Tibial artery (tissue), 4 donors: ENCODE measurements around the gene HSD11B2.

Experiments
- DNase-seq, 2 donors: peaks; one replicate each; pipeline ENCODE4 v3.0.0-alpha.2; 2019
- H3K27ac ChIP-seq, 2 donors: fragments of 200-600 bp; sonication (generic) in 1 of 2; 1 replicate in 1 of 2; 2 replicates in 1 of 2; pipeline ENCODE4 v1.5.1; 2018 to 2019; ENCODE audit warnings: mild to moderate bottlenecking in 1 of 2
- H3K27me3 ChIP-seq, 2 donors: fragments of 200-600 bp; sonication (generic) in 1 of 2; one replicate each; pipeline versions ENCODE4 v1.5.1 to v1.6.0; 2016 to 2019
- H3K36me3 ChIP-seq, 3 donors: fragments of 200-600 bp; sonication (generic) in 2 of 3; one replicate each; pipeline ENCODE4 v1.5.1; 2016 to 2019; ENCODE audit warnings: mild to moderate bottlenecking in 2 of 3
- H3K4me1 ChIP-seq, 4 donors: fragments of 200-600 bp; sonication (generic) in 2 of 4; 1 replicate in 3 of 4; 2 replicates in 1 of 4; pipeline ENCODE4 v1.5.1; 2016 to 2019
- H3K4me3 ChIP-seq, 2 donors: fragments of 200-600 bp; sonication (generic) in 1 of 2; 1 replicate in 1 of 2; 2 replicates in 1 of 2; pipeline ENCODE4 v1.5.1; 2018 to 2019; ENCODE audit warnings: mild to moderate bottlenecking in 2 of 2
- H3K9me3 ChIP-seq, 3 donors: fragments of 200-600 bp; sonication (generic) in 1 of 3; one replicate each; pipeline ENCODE4 v1.5.1; 2016 to 2019
- intact Hi-C: fragments of 100-400 bp; cut with DNase I; formaldehyde crosslinking; loops from one replicate; pipeline ENCODE4 v1.15.0; 2023; ENCODE audit warnings: low total_unique reads
- TF ChIP-seq, protein P1 (sequence below), 2 experiments: fragments of 200-600 bp in 1 of 2; fragments of 450-650 bp in 1 of 2; IDR thresholded peaks; one replicate each; pipeline ENCODE4 v1.5.1; 2017 to 2019; ENCODE audit warnings: antibody characterized with exemption in 2 of 2, mild to moderate bottlenecking in 1 of 2, moderate library complexity in 1 of 2

Gene HSD11B2

DNA sequence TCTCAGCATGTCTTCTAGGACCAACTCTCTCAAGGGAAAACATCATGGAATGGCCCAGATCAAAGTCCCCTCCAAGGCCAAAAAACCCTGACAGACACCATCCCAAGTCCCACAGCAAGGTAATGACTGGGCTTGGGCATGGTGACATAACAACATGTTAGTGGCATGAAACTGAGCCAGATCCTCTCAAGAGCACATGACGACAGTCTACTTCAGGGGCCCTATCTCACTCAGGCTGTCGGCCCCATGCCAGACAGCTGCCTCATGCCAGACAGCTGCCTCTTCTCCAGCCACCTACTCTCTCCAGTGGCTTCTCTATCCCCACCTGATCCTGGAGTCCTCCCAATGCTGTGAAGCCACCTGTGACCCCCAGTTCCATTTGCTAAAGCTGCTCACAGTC is 18.4 kb downstream of the HSD11B2 start:
- Histone ChIP-seq H3K27me3 (no peaks in the 10 kb centered on the region), H3K36me3 (peaks cover 7 to 82% (median 37%) of the 10 kb centered on the region in 3 donors), H3K9me3 (no peaks in the 10 kb centered on the region), H3K27ac (no peak overlapping the region), H3K4me3 (no peak overlapping the region), H3K4me1 (peaks cover 0 to 66% (median 15%) of the 10 kb centered on the region in 4 donors)
- no peak for DNase-seq
- TF ChIP-seq, protein P1, sequence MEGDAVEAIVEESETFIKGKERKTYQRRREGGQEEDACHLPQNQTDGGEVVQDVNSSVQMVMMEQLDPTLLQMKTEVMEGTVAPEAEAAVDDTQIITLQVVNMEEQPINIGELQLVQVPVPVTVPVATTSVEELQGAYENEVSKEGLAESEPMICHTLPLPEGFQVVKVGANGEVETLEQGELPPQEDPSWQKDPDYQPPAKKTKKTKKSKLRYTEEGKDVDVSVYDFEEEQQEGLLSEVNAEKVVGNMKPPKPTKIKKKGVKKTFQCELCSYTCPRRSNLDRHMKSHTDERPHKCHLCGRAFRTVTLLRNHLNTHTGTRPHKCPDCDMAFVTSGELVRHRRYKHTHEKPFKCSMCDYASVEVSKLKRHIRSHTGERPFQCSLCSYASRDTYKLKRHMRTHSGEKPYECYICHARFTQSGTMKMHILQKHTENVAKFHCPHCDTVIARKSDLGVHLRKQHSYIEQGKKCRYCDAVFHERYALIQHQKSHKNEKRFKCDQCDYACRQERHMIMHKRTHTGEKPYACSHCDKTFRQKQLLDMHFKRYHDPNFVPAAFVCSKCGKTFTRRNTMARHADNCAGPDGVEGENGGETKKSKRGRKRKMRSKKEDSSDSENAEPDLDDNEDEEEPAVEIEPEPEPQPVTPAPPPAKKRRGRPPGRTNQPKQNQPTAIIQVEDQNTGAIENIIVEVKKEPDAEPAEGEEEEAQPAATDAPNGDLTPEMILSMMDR (IDR thresholded peaks at IDR 0.05): no peak
- intact Hi-C loops: no loop called here

DNA sequence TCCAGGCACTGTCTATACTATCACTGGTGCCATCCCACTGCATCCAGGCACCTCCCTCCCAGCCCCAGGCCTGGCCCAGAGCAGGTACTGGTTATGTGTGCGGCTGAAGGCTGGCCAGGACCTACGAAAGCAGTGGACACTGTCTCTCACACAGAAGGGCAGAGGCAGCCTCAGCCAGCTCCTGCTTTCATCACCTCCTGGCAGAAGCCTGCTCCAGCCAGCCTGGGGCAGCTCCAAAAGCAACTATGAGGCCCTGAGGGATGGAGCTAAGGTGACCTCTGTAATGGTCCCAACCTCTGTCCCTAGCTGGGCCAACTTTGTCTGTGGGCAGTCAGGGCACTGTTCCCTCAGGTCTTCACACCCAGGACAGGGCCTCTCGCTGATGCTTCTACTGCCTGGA is 18.8 kb downstream of the HSD11B2 start:
- DNase-seq: no peak
- TF ChIP-seq, protein P1 (IDR thresholded peaks at IDR 0.05): no peak
- Histone ChIP-seq H3K4me3 (no peak overlapping the region), H3K9me3 (no peaks in the 10 kb centered on the region), H3K36me3 (peaks cover 7 to 78% (median 37%) of the 10 kb centered on the region in 3 donors), H3K27me3 (no peaks in the 10 kb centered on the region), H3K4me1 (peaks cover 0 to 62% (median 15%) of the 10 kb centered on the region in 4 donors), H3K27ac (no peak overlapping the region)
- intact Hi-C loops: no loop called here

DNA sequence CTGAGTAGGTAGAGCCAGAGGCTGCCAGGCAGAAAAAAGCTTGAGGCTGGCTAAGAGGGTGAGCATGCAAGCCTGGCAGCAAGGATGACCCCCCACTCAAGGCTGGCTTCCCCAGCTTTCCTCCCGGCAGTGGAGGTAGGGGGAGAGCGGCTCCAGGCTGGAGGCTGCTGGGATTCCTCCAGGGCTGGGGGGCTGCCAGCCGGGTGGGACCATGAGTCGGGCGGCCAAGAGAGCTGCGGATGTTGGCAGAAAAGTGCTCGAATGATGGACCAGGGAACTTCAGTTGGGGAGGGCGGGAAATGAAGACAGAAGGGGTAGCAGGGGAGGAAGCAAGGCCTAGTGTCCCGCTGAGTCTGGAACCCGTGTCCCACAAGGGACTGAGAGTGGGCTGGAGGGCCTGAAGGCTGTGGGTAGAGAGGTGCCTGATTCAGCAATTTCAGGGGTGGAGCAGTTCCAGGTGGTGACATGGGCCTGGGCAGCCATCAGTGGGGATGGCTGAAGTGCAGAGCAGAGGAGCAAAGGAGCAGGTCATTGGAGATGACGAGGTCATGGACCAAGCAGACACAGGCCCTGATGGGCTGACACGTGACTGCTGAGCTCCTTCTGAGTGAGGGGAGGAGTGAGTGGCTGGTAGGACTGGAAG is 20.3 kb downstream of the HSD11B2 start:
- peaks cover 7 to 73% (median 37%) of the 10 kb centered on the region in 3 donors for H3K36me3 ChIP-seq

DNA sequence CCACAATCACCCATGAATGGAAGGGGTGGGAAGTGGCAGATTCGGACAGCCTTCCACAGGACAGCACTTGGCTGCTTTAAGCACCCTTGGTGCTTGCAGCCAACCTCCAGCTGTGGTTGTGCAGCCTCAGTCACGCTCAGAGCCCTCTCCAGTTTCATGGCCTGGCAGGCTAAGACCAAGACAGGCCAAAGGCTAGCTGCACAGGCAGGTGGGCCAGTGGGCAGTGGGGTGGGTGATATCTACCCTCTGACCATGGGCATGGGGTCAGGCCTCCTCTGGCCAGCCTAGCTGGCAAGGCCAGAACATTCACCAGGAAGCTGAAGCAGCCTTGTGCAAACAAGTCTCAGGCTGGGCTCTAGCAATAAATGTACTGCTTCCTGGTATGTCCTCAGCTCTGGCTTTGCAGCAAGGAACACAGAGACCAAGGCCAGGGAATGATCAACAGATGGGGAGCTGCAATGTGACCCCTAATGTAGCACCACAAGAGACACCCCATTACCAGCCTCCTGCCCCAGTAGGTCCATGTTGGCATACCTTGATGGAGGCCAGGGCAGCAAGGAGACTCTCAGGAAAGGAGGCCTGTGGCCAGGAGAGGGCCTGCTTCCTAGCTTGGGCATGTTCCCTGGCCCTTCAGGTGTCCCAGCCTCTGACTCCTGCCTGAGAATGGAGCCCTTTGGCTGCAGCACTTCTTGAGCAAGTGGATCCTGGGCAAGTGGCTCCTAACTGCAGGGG is 20.9 kb downstream of the HSD11B2 start:
- H3K4me3 ChIP-seq: no peak overlapping the region
- H3K27me3 ChIP-seq: no peaks in the 10 kb centered on the region
- intact Hi-C loops: no loop called here
- no peaks in the 10 kb centered on the region for H3K9me3 ChIP-seq
- no peak for DNase-seq
- H3K4me1 ChIP-seq: peaks cover 0 to 54% (median 9%) of the 10 kb centered on the region in 4 donors
- no peak overlapping the region for H3K27ac ChIP-seq
- TF ChIP-seq, protein P1 (IDR thresholded peaks at IDR 0.05): no peak
- peaks cover 7 to 66% (median 37%) of the 10 kb centered on the region in 3 donors for H3K36me3 ChIP-seq

More for the DNA sequence above, 20.3 kb downstream of the HSD11B2 start:
- DNase-seq: no peak
- Histone ChIP-seq H3K9me3 (no peaks in the 10 kb centered on the region), H3K4me1 (peaks cover 0 to 54% (median 13%) of the 10 kb centered on the region in 4 donors), H3K4me3 (no peak overlapping the region), H3K27me3 (no peaks in the 10 kb centered on the region), H3K27ac (no peak overlapping the region)
- TF ChIP-seq, protein P1 (IDR thresholded peaks at IDR 0.05): no peak
- intact Hi-C loops: no loop called here

DNA sequence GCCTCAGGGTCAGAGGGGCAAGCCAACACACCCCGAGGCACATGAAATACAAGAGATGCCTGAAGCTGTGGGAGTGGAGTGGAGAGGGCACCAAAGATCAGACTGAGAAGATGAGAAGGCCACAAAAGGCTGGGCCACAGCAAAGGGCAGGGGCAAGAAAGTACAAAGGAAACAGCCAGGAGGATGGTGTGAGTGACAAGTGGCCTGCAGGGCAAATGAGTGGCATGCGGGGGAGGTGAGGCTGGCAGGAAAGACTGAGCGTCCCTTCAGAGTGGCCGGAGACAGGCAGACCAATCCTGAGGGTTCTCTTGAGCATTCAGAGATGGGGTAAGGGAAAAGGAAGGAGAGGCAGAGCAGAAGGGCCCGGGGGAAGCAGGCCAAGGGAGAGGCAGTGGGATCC is 23.2 kb downstream of the HSD11B2 start:
- no peaks in the 10 kb centered on the region for H3K27me3 ChIP-seq
- no peak overlapping the region for H3K4me3 ChIP-seq
- DNase-seq: no peak
- intact Hi-C loops: no loop called here
- H3K36me3 ChIP-seq: peaks cover 7 to 45% (median 29%) of the 10 kb centered on the region in 3 donors
- no peak overlapping the region for H3K27ac ChIP-seq
- TF ChIP-seq, protein P1 (IDR thresholded peaks at IDR 0.05): no peak
- peaks cover 0 to 68% (median 30%) of the 10 kb centered on the region in 4 donors for H3K4me1 ChIP-seq
- H3K9me3 ChIP-seq: no peaks in the 10 kb centered on the region
